ENCODE data around the gene LURAP1L. TPM values are rescaled to one million over a fixed set of nuclear protein-coding genes. Genes with fewer than 3 reads are reported as not detected.

The LURAP1L gene
- total and polyA plus RNA-seq, 9 donors, result 1.7 to 10.8 (median 4.2) TPM

DNA sequence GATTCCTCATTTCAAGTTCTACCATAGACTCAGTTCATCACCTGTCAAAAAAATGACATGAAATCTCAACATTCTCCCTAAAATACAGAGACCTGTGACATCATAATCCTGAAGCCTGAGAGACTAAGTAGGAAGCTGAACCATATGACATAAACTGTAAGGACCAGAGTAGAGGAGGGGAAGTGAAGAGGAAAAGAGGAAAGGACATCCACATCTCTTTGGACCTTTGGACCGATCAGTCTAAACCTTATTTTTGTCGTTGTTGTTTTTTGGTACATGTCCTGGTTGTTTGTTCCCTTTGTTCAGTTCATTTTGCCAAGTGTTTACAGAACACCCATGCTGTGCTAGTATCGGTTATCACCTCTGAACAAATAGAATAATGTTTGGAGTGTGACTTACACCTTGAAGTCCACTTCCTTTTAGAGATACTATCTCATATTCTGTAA lies 41.9 kb downstream of the LURAP1L start:
- DNase-seq, result no peak
- TF ChIP-seq EP300 (IDR thresholded peaks at IDR 0.05) (no peak), POLR2A (IDR thresholded peaks at IDR 0.05) (no peak)
- TF ChIP-seq, protein P1, sequence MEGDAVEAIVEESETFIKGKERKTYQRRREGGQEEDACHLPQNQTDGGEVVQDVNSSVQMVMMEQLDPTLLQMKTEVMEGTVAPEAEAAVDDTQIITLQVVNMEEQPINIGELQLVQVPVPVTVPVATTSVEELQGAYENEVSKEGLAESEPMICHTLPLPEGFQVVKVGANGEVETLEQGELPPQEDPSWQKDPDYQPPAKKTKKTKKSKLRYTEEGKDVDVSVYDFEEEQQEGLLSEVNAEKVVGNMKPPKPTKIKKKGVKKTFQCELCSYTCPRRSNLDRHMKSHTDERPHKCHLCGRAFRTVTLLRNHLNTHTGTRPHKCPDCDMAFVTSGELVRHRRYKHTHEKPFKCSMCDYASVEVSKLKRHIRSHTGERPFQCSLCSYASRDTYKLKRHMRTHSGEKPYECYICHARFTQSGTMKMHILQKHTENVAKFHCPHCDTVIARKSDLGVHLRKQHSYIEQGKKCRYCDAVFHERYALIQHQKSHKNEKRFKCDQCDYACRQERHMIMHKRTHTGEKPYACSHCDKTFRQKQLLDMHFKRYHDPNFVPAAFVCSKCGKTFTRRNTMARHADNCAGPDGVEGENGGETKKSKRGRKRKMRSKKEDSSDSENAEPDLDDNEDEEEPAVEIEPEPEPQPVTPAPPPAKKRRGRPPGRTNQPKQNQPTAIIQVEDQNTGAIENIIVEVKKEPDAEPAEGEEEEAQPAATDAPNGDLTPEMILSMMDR (IDR thresholded peaks at IDR 0.05), result no peak
- no peaks in the 10 kb centered on the region for H3K27me3 ChIP-seq
- intact Hi-C loops (cut with DNase I), result no loop called here
- H3K9me3 ChIP-seq, result no peaks in the 10 kb centered on the region
- H3K27ac ChIP-seq, result no peak overlapping the region
- no peak overlapping the region for H3K4me3 ChIP-seq
- H3K36me3 ChIP-seq, result no peaks in the 10 kb centered on the region
- WGBS, 3 donors, result 96 to 97% (median 97%) methylated on average over 3 of the region's 3 CpGs
- peaks cover 3% of the 10 kb centered on the region for H3K4me1 ChIP-seq (ENCODE audit: insufficient read depth)

DNA sequence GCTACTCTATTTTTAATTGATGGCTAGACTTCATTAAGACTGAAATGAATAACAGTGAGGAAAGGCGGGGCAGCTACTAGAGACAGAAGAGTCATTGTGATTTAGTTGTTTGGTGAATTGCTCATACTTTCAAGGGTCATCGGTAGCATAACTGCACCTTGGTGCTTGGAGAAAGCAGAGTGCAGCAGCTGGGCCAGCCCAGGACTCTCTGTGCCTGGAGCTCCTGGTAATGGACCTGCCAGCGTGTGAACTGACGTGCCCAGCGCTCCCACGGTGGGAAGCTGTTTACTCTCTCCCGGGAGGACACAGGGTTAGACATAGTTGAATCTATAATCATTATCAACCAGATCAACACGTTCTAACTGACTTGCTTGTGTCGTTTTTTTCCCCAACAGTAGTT lies 42.9 kb downstream of the LURAP1L start:
- Histone ChIP-seq H3K36me3 (no peaks in the 10 kb centered on the region), H3K4me1 (ENCODE audit: insufficient read depth) (peaks cover 3% of the 10 kb centered on the region), H3K27ac (no peak overlapping the region), H3K4me3 (no peak overlapping the region), H3K27me3 (no peaks in the 10 kb centered on the region), H3K9me3 (no peaks in the 10 kb centered on the region)
- intact Hi-C loops (cut with DNase I), result no loop called here
- DNase-seq, result no peak
- WGBS, 3 donors, result 75 to 84% (median 79%) methylated on average over 9 of the region's 9 CpGs
- TF ChIP-seq, protein P1 (IDR thresholded peaks at IDR 0.05), result no peak
- TF ChIP-seq POLR2A (IDR thresholded peaks at IDR 0.05) (no peak), EP300 (IDR thresholded peaks at IDR 0.05) (no peak)

DNA sequence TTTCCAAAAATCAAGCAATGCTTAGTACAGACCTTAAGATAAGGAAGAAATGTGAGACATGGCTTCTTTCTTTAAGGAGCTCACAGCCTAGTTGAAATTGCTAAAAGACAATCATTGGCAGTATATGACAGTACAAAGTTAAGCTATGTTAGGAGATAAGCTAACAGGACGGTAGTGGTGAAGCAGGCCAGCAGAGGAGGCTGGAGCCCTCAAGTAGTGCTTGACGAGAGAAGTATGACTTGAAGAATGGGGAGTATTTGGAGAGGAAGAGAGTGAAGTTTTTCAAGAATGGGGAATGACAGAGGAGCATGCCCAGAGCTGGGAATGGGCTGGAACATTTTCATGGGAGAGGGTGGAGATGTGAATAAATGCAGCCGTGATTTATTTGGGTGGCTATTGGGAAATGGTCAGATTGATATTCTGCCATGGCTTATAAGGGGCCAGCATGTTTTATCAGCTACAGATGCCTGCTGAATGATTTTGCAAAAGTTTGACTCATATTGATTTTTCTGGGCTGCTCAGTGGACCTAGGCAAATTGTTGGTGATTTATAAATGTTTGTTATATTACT lies 43.7 kb downstream of the LURAP1L start:
- TF ChIP-seq EP300 (IDR thresholded peaks at IDR 0.05), result no peak
- TF ChIP-seq, protein P1 (IDR thresholded peaks at IDR 0.05), result no peak
- TF ChIP-seq POLR2A (IDR thresholded peaks at IDR 0.05), result no peak
- no peaks in the 10 kb centered on the region for H3K9me3 ChIP-seq
- H3K36me3 ChIP-seq, result no peaks in the 10 kb centered on the region
- H3K27ac ChIP-seq, result no peak overlapping the region
- H3K4me3 ChIP-seq, result no peak overlapping the region
- WGBS, 3 donors, result 45 to 78% (median 63%) methylated on average over 3 of the region's 3 CpGs
- no peaks in the 10 kb centered on the region for H3K27me3 ChIP-seq
- DNase-seq, result no peak
- intact Hi-C loops (cut with DNase I), result no loop called here
- H3K4me1 ChIP-seq (ENCODE audit: insufficient read depth), result peaks cover 3% of the 10 kb centered on the region

DNA sequence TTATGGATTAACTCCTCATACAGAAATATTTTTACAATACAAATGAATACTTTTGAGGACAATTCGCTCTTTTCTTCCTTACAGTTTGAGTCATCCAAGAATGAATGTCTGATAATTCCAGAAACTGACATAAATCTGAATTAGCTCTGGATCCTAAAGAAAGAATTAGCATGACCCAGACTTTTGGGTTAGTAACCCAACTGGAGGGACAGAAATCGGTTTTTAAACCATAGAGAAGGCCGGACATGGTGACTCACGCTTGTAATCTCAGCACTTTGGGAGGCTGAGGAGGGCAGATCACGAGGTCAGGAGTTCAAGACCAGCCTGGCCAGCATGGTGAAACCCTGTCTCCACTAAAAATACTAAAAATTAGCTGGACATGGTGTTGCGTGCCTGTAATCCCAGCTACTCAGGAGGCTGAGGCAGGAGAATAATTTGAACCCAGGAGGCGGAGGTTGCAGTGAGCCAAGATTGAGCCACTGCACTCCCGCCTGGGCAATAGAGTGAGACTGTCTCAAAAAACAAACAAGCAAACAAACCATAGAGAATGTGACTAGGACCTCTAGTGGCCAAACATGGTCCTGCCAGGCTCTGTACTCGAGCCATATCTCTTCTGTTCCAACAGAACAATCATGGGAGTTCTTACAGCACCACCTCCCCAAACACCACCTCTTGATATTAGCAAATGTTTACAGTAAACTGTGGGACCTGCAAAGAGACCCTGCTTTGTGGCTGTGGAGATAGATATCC lies 44.8 kb downstream of the LURAP1L start:
- intact Hi-C loops (cut with DNase I), result no loop called here
- Histone ChIP-seq H3K36me3 (no peaks in the 10 kb centered on the region), H3K27me3 (no peaks in the 10 kb centered on the region), H3K27ac (no peak overlapping the region), H3K4me3 (no peak overlapping the region), H3K9me3 (no peaks in the 10 kb centered on the region), H3K4me1 (ENCODE audit: insufficient read depth) (peaks cover 3% of the 10 kb centered on the region)
- TF ChIP-seq POLR2A (IDR thresholded peaks at IDR 0.05), result no peak
- no peak for TF ChIP-seq EP300 (IDR thresholded peaks at IDR 0.05)
- TF ChIP-seq, protein P1 (IDR thresholded peaks at IDR 0.05), result no peak
- DNase-seq, result no peak
- WGBS, 3 donors, result 85 to 94% (median 93%) methylated on average over 9 of the region's 9 CpGs

Data from ovary (tissue), 9 donors.